ENCODE results near the gene PUS3.

Gene PUS3

GRCh38 chr11:125945797-125946520 lies 43.0 kb upstream of the PUS3 start, which contains the start of gene VSIG10L2:
VSIG10L2 (plus strand) TSS chr11:125946044; CDS start chr11:125946056, 12 bp downstream.
- no peaks in the 10 kb centered on the region for H3K27me3 ChIP-seq (ENCODE audit: control insufficient read depth, insufficient read depth, low read length)
- no peak within 1 kb of the TSS for H3K27ac ChIP-seq (ENCODE audit: low read depth, low read length)
- no peak within 1 kb of the TSS for H3K9ac ChIP-seq (ENCODE audit: low read length)
- no peaks in the 10 kb centered on the region for H3K9me3 ChIP-seq (ENCODE audit: control insufficient read depth, insufficient read depth, low read depth, low read length)
- H3K4me1 ChIP-seq (ENCODE audit: control insufficient read depth, insufficient read depth, low read length): peaks cover 16% of the 10 kb centered on the region
- H3K4me3 ChIP-seq (ENCODE audit: low read depth, low read length): no peak within 1 kb of the TSS
- no peaks in the 10 kb centered on the region for H3K36me3 ChIP-seq (ENCODE audit: control insufficient read depth, insufficient read depth, low read length)

- Histone ChIP-seq H3K27me3 (ENCODE audit: control insufficient read depth, insufficient read depth, low read length) (no peaks in the 10 kb centered on the region), H3K27ac (ENCODE audit: low read depth, low read length) (no peak overlapping the region), H3K4me1 (ENCODE audit: control insufficient read depth, insufficient read depth, low read length) (peaks cover 16% of the 10 kb centered on the region), H3K4me3 (ENCODE audit: low read depth, low read length) (no peak overlapping the region), H3K9ac (ENCODE audit: low read length) (no peak overlapping the region), H3K36me3 (ENCODE audit: control insufficient read depth, insufficient read depth, low read length) (no peaks in the 10 kb centered on the region), H3K9me3 (ENCODE audit: control insufficient read depth, insufficient read depth, low read depth, low read length) (no peaks in the 10 kb centered on the region)
Measured at GRCh38 chr11:125945011-125945796, 42.2 kb upstream of the PUS3 start.

GRCh38 chr11:125944350-125945010 lies 41.5 kb upstream of the PUS3 start:
- no peaks in the 10 kb centered on the region for H3K9me3 ChIP-seq (ENCODE audit: control insufficient read depth, insufficient read depth, low read depth, low read length)
- H3K4me1 ChIP-seq (ENCODE audit: control insufficient read depth, insufficient read depth, low read length): peaks cover 16% of the 10 kb centered on the region
- no peak overlapping the region for H3K4me3 ChIP-seq (ENCODE audit: low read depth, low read length)
- H3K27ac ChIP-seq (ENCODE audit: low read depth, low read length): no peak overlapping the region
- no peaks in the 10 kb centered on the region for H3K36me3 ChIP-seq (ENCODE audit: control insufficient read depth, insufficient read depth, low read length)
- no peaks in the 10 kb centered on the region for H3K27me3 ChIP-seq (ENCODE audit: control insufficient read depth, insufficient read depth, low read length)
- no peak overlapping the region for H3K9ac ChIP-seq (ENCODE audit: low read length)

GRCh38 chr11:125943661-125944349 lies 40.8 kb upstream of the PUS3 start:
- Histone ChIP-seq H3K27me3 (ENCODE audit: control insufficient read depth, insufficient read depth, low read length) (no peaks in the 10 kb centered on the region), H3K9me3 (ENCODE audit: control insufficient read depth, insufficient read depth, low read depth, low read length) (no peaks in the 10 kb centered on the region), H3K4me3 (ENCODE audit: low read depth, low read length) (no peak overlapping the region), H3K9ac (ENCODE audit: low read length) (no peak overlapping the region), H3K27ac (ENCODE audit: low read depth, low read length) (no peak overlapping the region), H3K4me1 (ENCODE audit: control insufficient read depth, insufficient read depth, low read length) (peaks cover 19% of the 10 kb centered on the region), H3K36me3 (ENCODE audit: control insufficient read depth, insufficient read depth, low read length) (no peaks in the 10 kb centered on the region)

GRCh38 chr11:125942771-125943428 lies 39.9 kb upstream of the PUS3 start:
- Histone ChIP-seq H3K4me3 (ENCODE audit: low read depth, low read length) (no peak overlapping the region), H3K27ac (ENCODE audit: low read depth, low read length) (no peak overlapping the region), H3K9ac (ENCODE audit: low read length) (no peak overlapping the region)

GRCh38 chr11:125941619-125942611 lies 38.9 kb upstream of the PUS3 start:
- Histone ChIP-seq H3K4me3 (ENCODE audit: low read depth, low read length) (no peak overlapping the region), H3K36me3 (ENCODE audit: control insufficient read depth, insufficient read depth, low read length) (no peaks in the 10 kb centered on the region), H3K9ac (ENCODE audit: low read length) (no peak overlapping the region)

More at GRCh38 chr11:125942771-125943428, 39.9 kb upstream of the PUS3 start:
- peaks cover 23% of the 10 kb centered on the region for H3K4me1 ChIP-seq (ENCODE audit: control insufficient read depth, insufficient read depth, low read length)
- no peaks in the 10 kb centered on the region for H3K9me3 ChIP-seq (ENCODE audit: control insufficient read depth, insufficient read depth, low read depth, low read length)
- no peaks in the 10 kb centered on the region for H3K36me3 ChIP-seq (ENCODE audit: control insufficient read depth, insufficient read depth, low read length)
- H3K27me3 ChIP-seq (ENCODE audit: control insufficient read depth, insufficient read depth, low read length): no peaks in the 10 kb centered on the region

GRCh38 chr11:125941267-125941618 lies 38.2 kb upstream of the PUS3 start:
- Histone ChIP-seq H3K27ac (ENCODE audit: low read depth, low read length) (no peak overlapping the region), H3K4me1 (ENCODE audit: control insufficient read depth, insufficient read depth, low read length) (peaks cover 23% of the 10 kb centered on the region), H3K36me3 (ENCODE audit: control insufficient read depth, insufficient read depth, low read length) (no peaks in the 10 kb centered on the region), H3K9me3 (ENCODE audit: control insufficient read depth, insufficient read depth, low read depth, low read length) (no peaks in the 10 kb centered on the region), H3K4me3 (ENCODE audit: low read depth, low read length) (no peak overlapping the region), H3K9ac (ENCODE audit: low read length) (no peak overlapping the region), H3K27me3 (ENCODE audit: control insufficient read depth, insufficient read depth, low read length) (no peaks in the 10 kb centered on the region)

More at GRCh38 chr11:125941619-125942611, 38.9 kb upstream of the PUS3 start:
- H3K27me3 ChIP-seq (ENCODE audit: control insufficient read depth, insufficient read depth, low read length): no peaks in the 10 kb centered on the region
- H3K27ac ChIP-seq (ENCODE audit: low read depth, low read length): no peak overlapping the region
- no peaks in the 10 kb centered on the region for H3K9me3 ChIP-seq (ENCODE audit: control insufficient read depth, insufficient read depth, low read depth, low read length)
- peaks cover 23% of the 10 kb centered on the region for H3K4me1 ChIP-seq (ENCODE audit: control insufficient read depth, insufficient read depth, low read length)

- Histone ChIP-seq H3K9me3 (ENCODE audit: control insufficient read depth, insufficient read depth, low read depth, low read length) (no peaks in the 10 kb centered on the region), H3K36me3 (ENCODE audit: control insufficient read depth, insufficient read depth, low read length) (no peaks in the 10 kb centered on the region), H3K9ac (ENCODE audit: low read length) (no peak overlapping the region)
Measured at GRCh38 chr11:125940145-125940544, 37.1 kb upstream of the PUS3 start.

GRCh38 chr11:125939081-125939521 lies 36.1 kb upstream of the PUS3 start:
- Histone ChIP-seq H3K36me3 (ENCODE audit: control insufficient read depth, insufficient read depth, low read length) (no peaks in the 10 kb centered on the region), H3K9ac (ENCODE audit: low read length) (no peak overlapping the region), H3K27ac (ENCODE audit: low read depth, low read length) (no peak overlapping the region), H3K27me3 (ENCODE audit: control insufficient read depth, insufficient read depth, low read length) (no peaks in the 10 kb centered on the region), H3K4me1 (ENCODE audit: control insufficient read depth, insufficient read depth, low read length) (peaks cover 21% of the 10 kb centered on the region), H3K9me3 (ENCODE audit: control insufficient read depth, insufficient read depth, low read depth, low read length) (no peaks in the 10 kb centered on the region), H3K4me3 (ENCODE audit: low read depth, low read length) (no peak overlapping the region)

More at GRCh38 chr11:125940145-125940544, 37.1 kb upstream of the PUS3 start:
- Histone ChIP-seq H3K27me3 (ENCODE audit: control insufficient read depth, insufficient read depth, low read length) (no peaks in the 10 kb centered on the region), H3K27ac (ENCODE audit: low read depth, low read length) (no peak overlapping the region), H3K4me1 (ENCODE audit: control insufficient read depth, insufficient read depth, low read length) (peaks cover 21% of the 10 kb centered on the region), H3K4me3 (ENCODE audit: low read depth, low read length) (no peak overlapping the region)
